Panc1 (cell line): ENCODE results near the gene DIAPH1. TPM values are rescaled to one million over a fixed set of nuclear protein-coding genes. Genes with fewer than 3 reads are reported as not detected.

Experiments
- ATAC-seq: fragments of 200-7000 bp; cut with Tn5 transposase; 2 replicates; pipeline ENCODE4 v1.9.1; 2020; ENCODE audit warnings: mild to moderate bottlenecking, moderate library complexity
- BruUV-seq: library from RNA; stranded (reverse); fragments of 400-500 nt; replicated peaks from 2 replicates; lab custom pipeline; 2021; lab: Mats Ljungman, UMichigan
- CTCF ChIA-PET: fragments of 300-600 bp; sonication (Branson Sonifier 250); formaldehyde crosslinking; loops from one replicate; lab custom pipeline; 2022; ENCODE audit warnings: antibody characterized with exemption; lab: Charles Lee
- POLR2A ChIA-PET: fragments of 300-600 bp; sonication (Branson Sonifier 250); formaldehyde crosslinking; loops from one replicate; lab custom pipeline; 2022; ENCODE audit warnings: antibody characterized with exemption; lab: Charles Lee
- DNase-seq: peaks from one replicate; pipeline ENCODE4 v3.0.0-alpha.2; 2010; ENCODE audit warnings: low read depth, low spot score
- H3K27ac ChIP-seq: 2 replicates; pipeline ENCODE4 v1.5.1; 2011; ENCODE audit warnings: mild to moderate bottlenecking, low read length, inconsistent platforms
- H3K27me3 ChIP-seq: fragments of 200-500 bp; sonication (Bioruptor generic); 2 replicates; pipeline ENCODE4 v1.6.0; 2014; ENCODE audit warnings: low read length, inconsistent platforms; ENCODE audit not compliant: control insufficient read depth, insufficient read depth
- H3K36me3 ChIP-seq: fragments of 200-500 bp; sonication (Bioruptor generic); 2 replicates; pipeline ENCODE4 v1.5.1; 2014; ENCODE audit warnings: inconsistent platforms, mild to moderate bottlenecking, low read length, moderate library complexity; ENCODE audit not compliant: control insufficient read depth, insufficient read depth
- H3K4me1 ChIP-seq: 2 replicates; pipeline ENCODE4 v1.5.1; 2011; ENCODE audit warnings: inconsistent platforms, mild to moderate bottlenecking, low read length, moderate library complexity; ENCODE audit not compliant: control insufficient read depth, insufficient read depth
- H3K4me3 ChIP-seq, 2 experiments: 2 replicates each; pipeline ENCODE4 v1.5.1; 2011 to 2012; ENCODE audit warnings: low read depth in 2 of 2, low read length in 2 of 2, mild to moderate bottlenecking in 2 of 2, inconsistent platforms in 1 of 2, moderate library complexity in 1 of 2
- H3K9me3 ChIP-seq: fragments of 200-500 bp; sonication (Bioruptor generic); 2 replicates; pipeline ENCODE4 v1.5.1; 2014; ENCODE audit warnings: low read depth, mild to moderate bottlenecking, inconsistent platforms, low read length, moderate library complexity; ENCODE audit not compliant: control insufficient read depth, insufficient read depth
- CTCF ChIP-seq: fragments of 450-650 bp; IDR thresholded peaks from 2 replicates; pipeline ENCODE4 v1.5.1; 2017; ENCODE audit warnings: mild to moderate bottlenecking
- POLR2AphosphoS5 ChIP-seq: IDR thresholded peaks from 2 replicates; pipeline ENCODE4 v1.6.1; 2012; ENCODE audit warnings: mild to moderate bottlenecking, low read depth, low read length, moderate library complexity
- REST ChIP-seq, 2 experiments: IDR thresholded peaks; 2 replicates each; pipeline ENCODE4 v1.6.1; 2011 to 2012; ENCODE audit warnings: low read depth in 2 of 2, control low read depth in 1 of 2, low read length in 1 of 2, mild to moderate bottlenecking in 1 of 2, moderate library complexity in 1 of 2; ENCODE audit not compliant: insufficient read depth in 1 of 2
- SIN3A ChIP-seq: IDR thresholded peaks from 2 replicates; pipeline ENCODE4 v1.6.1; 2012; ENCODE audit warnings: low read depth, mild to moderate bottlenecking, low read length, moderate library complexity, borderline replicate concordance; ENCODE audit not compliant: insufficient read depth
- TCF7L2 ChIP-seq: IDR thresholded peaks from 2 replicates; pipeline ENCODE4 v1.6.1; 2011; ENCODE audit warnings: mild to moderate bottlenecking, low read depth, low read length, inconsistent platforms
- in situ Hi-C: cut with HindIII; loops from 2 replicates; pipeline ENCODE4 v1.10.0; 2016; ENCODE audit warnings: low sequenced_read_pairs, low pct_unique_long_range_greater_than_20kb
- intact Hi-C: fragments of 100-400 bp; cut with micrococcal nuclease; formaldehyde crosslinking; loops from one replicate; pipeline ENCODE4 v1.10.0; 2022; ENCODE audit not compliant: unreplicated experiment
- total RNA-seq: library from RNA; stranded (reverse); gene quantifications from one replicate; pipeline ENCODE4 v1.2.1, GENCODE V29; 2021; ENCODE audit not compliant: unreplicated experiment

Gene DIAPH1
- total RNA-seq, 1 experiment from 2014 or later = 155 TPM

- no peak for DNase-seq
- H3K27ac ChIP-seq = no peak within 1 kb of the TSS
- H3K4me3 ChIP-seq = no peak within 1 kb of the TSS
- H3K4me1 ChIP-seq = no peaks in the 10 kb centered on the region; the same call in 1 of the 2 replicates
- H3K36me3 ChIP-seq = no peaks in the 10 kb centered on the region
- H3K9me3 ChIP-seq = no peaks in the 10 kb centered on the region
- ATAC-seq = no peak
- ChIA-PET POLR2A (no interaction called here), CTCF (interaction anchor here (0.6 kb wide), 1 partner anchor 103 kb away, joined by 3 read pairs; no protein-coding TSS in a partner anchor)
- TF ChIP-seq POLR2AphosphoS5 (no peak), REST (IDR thresholded peaks at IDR 0.05; ENCODE audit: insufficient read depth in 1 of 2, low read depth in 2 of 2, low read length in 1 of 2) (no peak), SIN3A (no peak), TCF7L2 (no peak), CTCF (no peak)
- in situ Hi-C loops = no loop called here
- intact Hi-C loops = no loop called here
- H3K27me3 ChIP-seq = no peaks in the 10 kb centered on the region
- no TSS peak for BruUV-seq
These were observed 129.9 kb downstream of the DIAPH1 start, which contains the start of gene PCDHGC5 for GRCh38 chr5:141488591-141489561. TSS of gene PCDHGC5 (plus strand) at chr5:141489081. CDS start at chr5:141489241, 160 bp downstream.

- Histone ChIP-seq H3K27me3 (no peaks in the 10 kb centered on the region), H3K9me3 (no peaks in the 10 kb centered on the region), H3K36me3 (no peaks in the 10 kb centered on the region), H3K4me1 (no peaks in the 10 kb centered on the region; the same call in 1 of the 2 replicates), H3K27ac (no peak overlapping the region), H3K4me3 (no peak overlapping the region)
- TF ChIP-seq POLR2AphosphoS5 (no peak), TCF7L2 (no peak), REST (IDR thresholded peaks at IDR 0.05; ENCODE audit: insufficient read depth in 1 of 2, low read depth in 2 of 2, low read length in 1 of 2) (no peak), CTCF (no peak), SIN3A (no peak)
- intact Hi-C loops (no loop called here), in situ Hi-C loops (no loop called here)
- ChIA-PET CTCF (no interaction called here), POLR2A (no interaction called here)
- ATAC-seq = no peak
- no peak for DNase-seq
- BruUV-seq = no TSS peak
These were observed 131.7 kb downstream of the DIAPH1 start for GRCh38 chr5:141487131-141487530.
